T follicular helper cell (primary cell): ENCODE measurements around the gene NRDE2.
"Not testable (repeated sequence)": the region's sequence is repeated elsewhere in the genome, so short reads cannot be mapped to it uniquely, and the experiment has no call there.

ENCODE experiments used
- DNase-seq: peaks from one replicate; pipeline ENCODE4 v3.0.0-alpha.2; 2020; ENCODE audit warnings: low read depth

Gene NRDE2

DNA sequence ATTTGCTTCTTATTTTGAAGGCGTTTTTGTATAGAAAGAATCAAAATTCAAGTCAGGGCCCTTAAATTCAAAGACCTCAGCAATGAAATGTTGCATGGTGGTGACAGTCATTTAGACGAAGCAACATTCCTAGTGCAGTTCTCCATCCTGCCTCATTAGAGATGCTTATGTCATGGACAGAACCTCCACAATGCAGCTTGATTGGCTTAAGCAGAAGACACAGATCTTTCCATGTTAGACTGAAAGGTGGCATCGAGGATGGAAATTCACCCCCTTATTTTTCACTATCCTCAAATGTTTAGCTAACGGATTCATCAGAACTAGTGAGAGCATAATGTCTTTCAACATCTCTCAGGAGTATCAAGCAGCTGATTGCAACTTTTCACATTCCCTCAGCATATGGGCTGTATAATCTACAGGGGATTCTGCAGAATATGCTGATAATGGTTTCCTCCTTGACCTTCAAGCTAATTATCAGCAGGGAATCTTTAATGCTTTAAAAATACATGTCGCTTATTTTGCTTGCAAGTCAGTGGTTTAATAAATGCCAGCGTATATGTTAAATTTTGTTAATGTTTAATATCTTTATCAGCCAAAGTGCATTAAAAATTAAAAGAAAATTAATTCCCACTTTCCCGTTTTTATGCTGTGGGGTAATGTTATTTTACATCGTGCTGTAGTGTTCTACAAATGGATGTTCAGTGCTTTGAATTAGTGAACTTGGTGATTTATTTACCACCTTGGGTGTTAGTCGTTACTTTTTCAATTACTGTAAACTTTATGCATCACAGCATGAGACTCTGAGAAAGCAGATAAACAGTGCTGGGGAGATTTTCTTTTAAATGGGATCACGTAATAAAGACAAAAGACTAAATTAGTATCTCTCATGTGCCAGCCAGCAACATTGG lies 12.8 kb upstream of the NRDE2 start:
- no peak for DNase-seq

GRCh38 chr14:90342327-90342726 lies 10.6 kb upstream of the NRDE2 start:
- no peak for DNase-seq

DNA sequence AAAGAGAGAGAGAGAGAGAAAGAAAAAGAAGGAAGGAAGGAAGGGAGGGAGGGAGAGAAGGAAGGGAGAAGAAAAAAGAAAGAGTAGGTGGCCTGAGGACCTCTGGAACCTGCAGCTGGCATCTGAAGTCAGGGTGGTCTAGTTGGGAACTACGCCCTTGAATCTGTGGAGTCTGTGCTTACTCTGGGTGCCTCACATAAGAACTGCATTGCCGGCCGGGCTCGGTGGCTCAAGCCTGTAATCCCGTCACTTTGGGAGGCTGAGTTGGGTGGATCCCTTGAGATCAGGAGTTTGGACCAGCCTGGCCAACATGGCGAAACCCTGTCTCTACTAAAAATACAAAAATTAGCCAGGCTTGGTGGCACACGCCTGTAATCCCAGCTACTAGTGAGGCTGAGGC lies 10.0 kb upstream of the NRDE2 start:
- no peak for DNase-seq

GRCh38 chr14:90341232-90341631 lies 9.5 kb upstream of the NRDE2 start:
- not testable (repeated sequence) for DNase-seq

- DNase-seq: no peak
Observed at GRCh38 chr14:90336985-90337384, 5.2 kb upstream of the NRDE2 start.

DNA sequence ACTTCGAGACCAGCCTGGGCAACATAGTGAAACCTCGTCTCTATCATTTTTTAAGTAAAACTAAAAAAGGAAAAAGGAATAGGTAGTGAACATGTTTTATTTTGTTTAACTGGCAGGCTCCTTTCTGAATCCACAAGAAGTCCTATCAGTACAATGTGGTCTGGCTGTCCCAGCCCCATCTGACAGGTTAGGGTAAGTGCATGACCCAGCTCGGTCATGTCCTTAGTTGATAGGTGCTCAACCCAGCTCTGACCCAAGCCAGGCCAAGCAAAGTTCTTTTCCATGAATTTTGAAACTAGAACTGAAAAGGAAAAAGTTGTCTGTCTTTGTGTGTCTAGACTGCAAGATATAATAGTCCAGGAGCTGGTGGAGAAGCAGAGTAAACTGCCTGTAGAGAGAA lies 4.7 kb upstream of the NRDE2 start:
- no peak for DNase-seq

- no peak for DNase-seq
Observed at GRCh38 chr14:90332271-90332584, 487 bp upstream of the NRDE2 start.

DNA sequence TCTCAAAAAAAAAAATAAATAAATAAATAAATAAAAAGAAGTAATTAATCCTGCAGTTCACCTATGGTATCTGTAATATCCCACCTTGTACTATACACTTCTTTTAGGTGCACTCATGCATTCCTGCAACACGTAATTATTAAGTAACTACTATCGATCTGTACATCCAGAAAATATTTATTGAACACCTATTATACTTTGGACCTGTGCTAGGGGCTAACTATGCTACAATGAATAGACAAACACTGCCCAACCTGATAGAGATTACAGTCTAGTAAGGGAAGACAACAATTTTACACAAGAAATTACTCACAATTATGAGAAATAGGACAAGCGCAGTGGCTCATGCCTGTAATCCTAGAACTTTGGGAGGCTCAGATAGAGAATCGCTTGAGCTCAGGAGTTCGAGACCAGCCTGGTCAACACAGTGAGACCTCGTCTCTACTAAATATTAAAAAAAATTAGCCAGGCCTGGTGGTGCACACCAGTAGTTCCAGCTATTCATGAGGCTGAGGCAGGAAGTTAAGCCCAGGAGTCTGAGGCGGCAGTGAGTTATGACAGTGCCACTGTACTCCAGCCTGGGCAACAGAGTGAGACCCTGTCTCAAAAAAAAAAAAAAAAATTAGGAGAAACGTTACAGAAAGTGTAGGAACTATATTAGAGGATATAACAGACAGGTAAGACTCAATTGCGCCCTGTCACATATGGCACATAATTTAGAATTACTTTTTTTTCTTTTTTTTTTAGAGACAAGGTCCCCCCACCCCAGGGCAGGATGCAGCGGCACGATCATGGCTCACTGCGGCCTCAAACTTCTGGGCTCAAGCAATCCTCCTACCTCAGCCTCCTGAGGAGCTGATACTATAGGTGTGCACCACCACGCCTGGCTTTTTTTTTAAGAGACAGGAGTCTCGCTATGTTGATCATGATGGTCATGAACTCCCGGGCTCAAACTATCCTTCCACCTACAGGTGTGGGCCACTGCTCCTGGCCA lies 1.2 kb downstream of the NRDE2 start:
- DNase-seq: no peak

GRCh38 chr14:90321891-90322290 lies 9.8 kb downstream of the NRDE2 start:
- no peak for DNase-seq

- DNase-seq: no peak
Observed at GRCh38 chr14:90319634-90320541, 11.9 kb downstream of the NRDE2 start.

- no peak for DNase-seq
Observed at GRCh38 chr14:90319173-90319572, 12.6 kb downstream of the NRDE2 start.

DNA sequence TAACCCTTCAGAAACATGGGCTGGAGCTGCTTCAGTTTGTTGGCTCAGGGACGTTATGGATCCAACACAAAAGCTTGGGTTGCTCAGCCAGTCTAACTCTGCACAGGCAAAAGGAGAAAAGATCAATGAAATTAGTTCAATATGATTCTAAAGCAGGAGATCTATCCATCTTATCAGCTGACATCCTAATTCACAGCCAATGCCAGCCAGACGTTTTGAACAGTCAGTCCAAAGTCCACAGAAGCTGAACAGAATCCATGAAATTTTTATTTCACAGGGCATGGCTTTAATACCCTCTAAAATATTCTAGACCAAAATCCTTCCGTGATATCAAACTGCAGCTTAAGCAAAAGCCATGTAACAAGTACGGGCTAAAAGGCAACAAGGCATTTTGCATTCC lies 13.7 kb downstream of the NRDE2 start:
- no peak for DNase-seq

DNA sequence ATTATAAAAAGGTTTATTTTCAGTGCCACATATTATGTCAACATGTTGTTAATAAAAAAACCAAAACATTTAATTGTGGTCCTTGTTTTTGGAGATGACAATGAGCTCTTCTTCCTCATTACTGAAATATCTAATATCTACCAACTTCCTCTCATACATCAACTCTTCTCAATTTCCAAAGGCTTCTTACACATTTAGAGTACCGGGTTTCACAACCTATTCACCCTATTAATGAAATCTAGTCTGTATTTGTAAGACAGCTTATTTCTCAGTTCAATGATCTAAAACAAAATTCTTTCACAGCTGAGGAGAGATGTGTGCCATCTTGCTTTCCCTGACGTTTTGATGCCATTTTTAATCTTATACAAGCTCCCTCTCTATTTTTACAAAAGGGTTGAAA lies 14.5 kb downstream of the NRDE2 start:
- no peak for DNase-seq

DNA sequence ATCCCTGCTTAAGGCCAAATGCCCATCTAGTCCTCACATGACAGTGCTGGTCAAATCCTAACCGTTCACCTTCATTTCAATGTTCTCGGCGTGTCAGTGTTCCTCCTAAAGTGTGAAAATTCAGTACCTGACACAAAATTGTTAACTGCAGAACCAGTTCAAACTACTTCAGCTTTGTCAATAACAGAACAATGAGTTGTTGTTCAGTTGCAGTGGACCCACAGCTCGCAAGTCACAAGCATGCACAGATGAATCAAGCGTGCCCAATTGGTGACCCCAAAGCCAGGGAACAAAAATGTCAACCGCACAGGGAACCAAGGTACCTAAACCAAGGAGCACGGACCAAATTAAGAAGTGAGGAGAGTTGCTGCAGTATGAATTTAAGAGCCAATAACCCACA lies 23.2 kb downstream of the NRDE2 start:
- DNase-seq: no peak

- no peak for DNase-seq
Observed at GRCh38 chr14:90305176-90305601, 26.6 kb downstream of the NRDE2 start.

DNA sequence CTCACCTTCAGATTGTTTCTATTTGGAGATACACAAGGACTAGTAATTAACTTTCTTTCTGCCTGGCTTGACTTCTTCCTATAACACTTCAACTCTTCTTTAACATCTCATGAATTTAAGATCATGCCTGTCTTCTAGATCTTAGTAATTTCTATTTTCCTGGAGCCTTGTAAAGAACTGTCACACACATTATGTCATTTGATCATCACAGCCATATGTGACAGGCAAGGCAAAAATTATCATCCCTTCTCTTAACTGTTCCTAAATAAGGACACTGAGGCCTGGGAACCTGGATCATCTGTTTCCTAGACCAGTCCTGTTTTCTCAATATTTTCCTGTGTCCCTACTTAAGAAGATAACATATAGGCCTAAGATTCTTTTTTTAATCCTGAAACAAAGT lies 27.2 kb downstream of the NRDE2 start:
- no peak for DNase-seq

DNA sequence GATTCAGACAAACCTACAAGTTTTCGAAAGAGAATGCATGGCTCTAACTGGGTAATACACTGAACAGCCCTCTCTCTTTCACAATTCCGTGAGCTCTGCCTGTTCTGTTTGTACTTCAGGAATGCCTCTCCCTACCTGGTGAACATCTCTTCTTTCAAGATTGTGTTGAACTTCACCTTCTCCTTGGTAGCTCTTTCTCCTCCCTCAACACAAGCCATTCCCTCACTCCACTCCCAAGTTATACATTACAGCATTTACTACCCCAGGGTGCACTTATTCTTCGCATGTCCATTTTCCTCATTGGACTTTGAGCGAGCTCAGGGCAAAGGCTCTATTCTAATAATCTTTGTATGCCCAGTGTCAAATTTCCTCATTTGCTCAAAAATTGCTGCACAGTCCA lies 28.3 kb downstream of the NRDE2 start:
- no peak for DNase-seq

DNA sequence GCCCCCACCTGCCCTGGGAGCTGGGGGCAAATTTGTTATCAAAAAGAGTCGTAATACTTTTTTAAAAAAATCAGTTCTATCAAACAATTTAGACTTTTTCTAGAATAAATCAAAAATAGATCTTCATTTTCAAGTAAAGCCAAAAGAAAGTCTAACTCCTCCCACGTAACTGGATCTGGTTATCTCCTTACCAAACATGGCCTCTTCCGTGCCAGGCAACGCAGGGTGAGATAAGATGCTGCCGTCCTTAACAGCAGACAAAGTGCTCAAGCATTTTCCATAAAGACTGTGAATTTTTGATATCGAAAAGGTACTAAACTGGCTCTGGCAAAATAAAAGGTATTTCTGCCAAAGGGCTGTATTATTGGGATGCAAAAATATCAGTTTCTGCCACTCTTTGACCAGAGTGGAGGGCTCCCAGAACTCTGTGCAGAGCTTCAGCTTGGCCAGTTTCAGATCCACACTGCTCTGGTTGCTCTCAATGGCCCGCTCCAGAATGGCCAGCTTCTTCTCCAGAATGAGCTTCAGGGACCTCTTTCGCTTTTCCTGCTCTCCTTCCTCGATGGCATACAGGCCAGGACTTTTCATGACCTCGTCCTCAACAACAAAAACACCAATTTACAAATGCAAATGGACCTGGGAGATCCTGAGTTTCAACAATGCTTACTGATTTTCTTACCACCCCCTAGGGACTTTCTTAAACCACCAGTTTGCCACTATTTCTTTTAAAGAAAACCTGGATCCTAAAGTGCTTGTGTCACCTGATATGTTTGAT lies 29.0 kb downstream of the NRDE2 start:
- no peak for DNase-seq

- no peak for DNase-seq
Observed at GRCh38 chr14:90301668-90302090, 30.1 kb downstream of the NRDE2 start.

DNA sequence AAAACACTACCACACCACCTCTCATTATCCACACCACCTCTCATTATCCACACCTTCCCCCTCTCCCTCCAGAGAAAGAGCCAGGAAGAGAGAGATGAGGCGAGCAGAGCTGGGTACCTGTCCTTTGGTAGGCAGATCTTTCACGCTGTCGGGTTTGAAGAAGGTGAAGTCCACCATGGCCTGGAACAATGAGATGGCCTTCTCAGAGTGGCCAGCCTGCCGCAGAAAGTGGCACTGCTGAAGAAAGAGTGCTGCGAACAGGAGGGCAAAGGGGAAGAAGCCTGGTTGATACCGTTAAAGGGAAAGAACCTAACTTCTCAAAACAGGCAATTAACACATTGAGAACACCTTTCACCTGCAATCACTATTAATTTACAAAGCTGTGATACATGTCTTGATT lies 30.6 kb downstream of the NRDE2 start:
- DNase-seq: no peak

DNA sequence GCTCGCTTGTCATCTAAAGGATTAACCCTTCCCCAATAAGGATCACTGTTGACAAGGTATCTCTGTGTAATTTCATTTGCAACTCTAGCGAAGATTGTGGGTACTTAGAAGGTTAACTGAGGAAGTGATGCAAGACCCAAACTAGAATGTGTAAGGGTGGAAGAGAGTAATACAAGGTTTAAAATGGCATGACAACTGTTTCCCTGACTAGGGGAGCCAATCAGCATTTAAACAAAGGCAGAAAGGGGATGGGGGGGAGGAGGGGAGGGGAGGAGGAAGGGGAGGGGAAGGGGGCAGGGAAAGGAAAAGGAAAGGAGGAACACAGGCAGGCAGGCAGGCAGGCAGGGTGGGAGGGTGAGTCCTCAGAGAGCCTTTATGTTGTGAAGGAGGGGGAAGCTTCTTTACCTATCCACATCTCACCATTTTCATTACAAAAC lies 31.1 kb downstream of the NRDE2 start:
- DNase-seq: no peak
